Epithelial cell of prostate (primary cell): Measurements from ENCODE around the gene FMR1NB.

Source experiments
- DNase-seq: peaks from one replicate; pipeline ENCODE4 v3.0.0-alpha.2; 2011; ENCODE audit warnings: low read depth, low spot score
- H3K27ac ChIP-seq: fragments of 450-650 bp; 2 replicates; pipeline ENCODE4 v1.5.1; 2017; ENCODE audit warnings: mild to moderate bottlenecking

The FMR1NB gene, protein sequence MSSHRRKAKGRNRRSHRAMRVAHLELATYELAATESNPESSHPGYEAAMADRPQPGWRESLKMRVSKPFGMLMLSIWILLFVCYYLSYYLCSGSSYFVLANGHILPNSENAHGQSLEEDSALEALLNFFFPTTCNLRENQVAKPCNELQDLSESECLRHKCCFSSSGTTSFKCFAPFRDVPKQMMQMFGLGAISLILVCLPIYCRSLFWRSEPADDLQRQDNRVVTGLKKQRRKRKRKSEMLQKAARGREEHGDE

DNA sequence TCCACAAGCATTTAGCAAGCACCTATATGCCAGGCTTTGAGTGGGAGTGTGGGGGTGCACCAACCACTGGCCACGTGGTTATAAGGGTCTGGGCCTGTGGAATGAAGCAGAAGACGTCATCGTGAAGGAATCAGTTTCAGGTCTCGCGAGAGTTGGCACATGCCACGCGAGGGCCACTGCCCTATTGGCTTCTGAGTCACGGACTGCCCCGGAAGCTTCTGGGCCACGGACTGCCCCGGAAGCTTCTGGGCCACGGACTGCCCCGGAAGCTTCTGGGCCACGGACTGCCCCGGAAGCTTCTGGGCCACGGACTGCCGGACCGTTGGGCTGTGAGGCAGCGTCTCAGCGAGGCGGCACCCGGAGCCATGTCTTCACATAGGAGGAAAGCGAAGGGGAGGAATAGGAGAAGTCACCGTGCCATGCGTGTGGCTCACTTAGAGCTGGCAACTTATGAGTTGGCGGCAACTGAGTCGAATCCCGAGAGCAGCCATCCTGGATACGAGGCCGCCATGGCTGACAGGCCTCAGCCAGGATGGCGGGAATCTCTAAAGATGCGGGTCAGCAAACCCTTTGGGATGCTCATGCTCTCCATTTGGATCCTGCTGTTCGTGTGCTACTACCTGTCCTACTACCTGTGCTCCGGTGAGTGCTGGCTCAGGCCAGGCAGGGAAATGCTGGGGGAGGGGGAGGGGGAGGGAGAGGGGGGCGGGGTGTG is at the start of gene FMR1NB:
Gene FMR1NB, plus strand, starts transcription at position 300 of the 715 bp plus-strand sequence. Its CDS starts 66 bp downstream, at position 366.
- no peak within 1 kb of the TSS for H3K27ac ChIP-seq
- no peak for DNase-seq

DNA sequence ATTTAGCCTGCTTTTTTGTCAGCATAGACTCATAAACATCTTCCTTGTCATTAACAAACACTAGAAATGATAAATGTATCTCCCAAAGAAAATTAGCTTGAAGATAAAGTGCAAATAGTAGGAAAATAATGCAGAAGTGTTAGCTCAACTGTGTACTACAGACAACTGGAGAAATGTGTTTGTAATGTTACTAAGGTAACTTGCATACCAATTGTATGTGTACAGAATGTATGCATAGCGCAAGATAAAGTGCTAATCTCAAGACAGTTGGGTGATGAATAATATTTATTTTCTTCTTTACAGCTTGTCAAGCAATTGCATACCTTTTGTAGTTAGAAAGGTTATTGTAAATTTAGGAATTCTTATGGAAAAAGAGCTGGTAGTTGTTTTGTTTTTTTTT is 47.3 kb upstream of the FMR1NB start:
- H3K27ac ChIP-seq = no peak overlapping the region
- DNase-seq = no peak

DNA sequence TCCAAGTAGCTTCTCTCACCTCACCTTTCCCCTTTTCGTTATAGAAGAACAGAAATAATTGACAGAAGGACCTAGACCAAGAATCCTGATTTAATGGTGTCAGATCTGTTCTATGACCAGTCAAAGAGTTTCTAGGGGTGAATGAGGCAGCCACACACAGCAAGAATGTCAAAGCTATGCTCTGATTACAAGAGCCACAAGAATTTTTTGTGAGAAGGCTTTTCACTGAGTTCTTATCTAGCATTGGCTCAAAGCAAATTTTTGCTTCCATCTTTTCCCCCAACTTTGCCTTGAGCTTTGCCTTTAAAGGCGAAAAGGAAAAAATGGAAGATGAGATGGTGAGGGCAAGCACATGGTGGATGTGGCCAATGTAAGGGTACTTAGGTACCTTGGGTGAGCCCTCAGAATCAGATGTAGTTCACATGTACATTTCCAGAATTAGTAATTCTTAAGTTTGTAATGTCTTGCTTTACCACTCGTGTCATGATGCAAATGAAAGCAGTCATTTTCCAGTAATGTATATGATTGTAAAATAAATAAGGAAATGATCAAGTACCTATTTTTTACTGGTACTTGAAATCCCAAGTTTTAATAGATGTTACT is 45.9 kb upstream of the FMR1NB start:
- H3K27ac ChIP-seq = no peak overlapping the region
- DNase-seq = no peak

DNA sequence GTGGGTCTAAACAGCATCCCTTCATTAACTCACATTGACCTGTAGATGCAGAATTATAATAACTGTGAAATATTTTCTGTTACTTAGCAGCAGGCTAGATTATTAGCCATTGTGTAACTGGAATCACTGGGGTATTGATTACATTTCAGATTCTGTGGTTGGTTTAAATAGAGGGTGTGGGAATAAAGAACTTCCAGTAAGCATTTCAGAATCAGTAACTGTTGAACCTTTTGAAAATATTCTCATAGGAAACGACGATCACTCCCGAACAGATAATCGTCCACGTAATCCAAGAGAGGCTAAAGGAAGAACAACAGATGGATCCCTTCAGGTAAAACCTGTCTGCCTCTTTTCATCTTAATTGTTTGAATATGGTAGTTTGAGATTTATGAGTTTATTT is 35.9 kb upstream of the FMR1NB start:
- no peak for DNase-seq

GRCh38 chrX:147948531-147948930 is 32.6 kb upstream of the FMR1NB start:
- H3K27ac ChIP-seq = no peak overlapping the region
- no peak for DNase-seq

More for the DNA sequence above, 35.9 kb upstream of the FMR1NB start:
- H3K27ac ChIP-seq = no peak overlapping the region

DNA sequence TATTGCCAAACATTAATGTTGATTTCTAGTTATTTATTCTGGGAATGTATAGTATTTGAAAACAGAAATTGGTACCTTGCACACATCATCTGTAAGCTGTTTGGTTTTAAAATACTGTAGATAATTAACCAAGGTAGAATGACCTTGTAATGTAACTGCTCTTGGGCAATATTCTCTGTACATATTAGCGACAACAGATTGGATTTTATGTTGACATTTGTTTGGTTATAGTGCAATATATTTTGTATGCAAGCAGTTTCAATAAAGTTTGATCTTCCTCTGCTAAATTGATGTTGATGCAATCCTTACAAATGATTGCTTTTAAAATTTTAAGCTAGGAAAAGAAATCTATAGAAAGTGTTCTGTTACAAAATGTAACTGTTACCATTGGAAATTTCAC is 30.8 kb upstream of the FMR1NB start:
- no peak overlapping the region for H3K27ac ChIP-seq
- no peak for DNase-seq

DNA sequence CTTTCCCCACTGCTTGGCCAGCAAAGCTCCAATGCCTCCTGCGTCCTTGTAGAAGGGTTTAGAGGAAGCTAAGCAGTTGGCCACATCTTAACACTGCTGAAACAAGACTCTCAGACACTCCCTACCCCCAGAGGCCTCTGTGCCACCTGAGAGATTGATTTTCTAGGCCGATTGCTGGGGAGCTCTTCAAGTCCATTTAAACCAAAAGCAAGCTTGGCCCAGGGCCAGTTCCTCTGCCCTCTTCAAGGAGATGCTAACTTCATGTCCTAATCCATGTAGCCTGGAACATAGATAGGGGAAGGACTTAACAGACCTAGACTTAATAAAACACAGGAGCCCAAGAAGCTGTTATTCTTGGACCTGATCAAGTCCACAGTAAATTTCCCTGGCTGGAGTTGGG is 27.2 kb upstream of the FMR1NB start:
- no peak for DNase-seq
- H3K27ac ChIP-seq = no peak overlapping the region

GRCh38 chrX:147957291-147957690 is 23.8 kb upstream of the FMR1NB start:
- DNase-seq = no peak
- no peak overlapping the region for H3K27ac ChIP-seq

GRCh38 chrX:147958291-147958690 is 22.8 kb upstream of the FMR1NB start:
- DNase-seq = no peak
- no peak overlapping the region for H3K27ac ChIP-seq

- no peak for DNase-seq
- H3K27ac ChIP-seq = no peak overlapping the region
These were observed 20.4 kb upstream of the FMR1NB start for GRCh38 chrX:147960722-147961121.

DNA sequence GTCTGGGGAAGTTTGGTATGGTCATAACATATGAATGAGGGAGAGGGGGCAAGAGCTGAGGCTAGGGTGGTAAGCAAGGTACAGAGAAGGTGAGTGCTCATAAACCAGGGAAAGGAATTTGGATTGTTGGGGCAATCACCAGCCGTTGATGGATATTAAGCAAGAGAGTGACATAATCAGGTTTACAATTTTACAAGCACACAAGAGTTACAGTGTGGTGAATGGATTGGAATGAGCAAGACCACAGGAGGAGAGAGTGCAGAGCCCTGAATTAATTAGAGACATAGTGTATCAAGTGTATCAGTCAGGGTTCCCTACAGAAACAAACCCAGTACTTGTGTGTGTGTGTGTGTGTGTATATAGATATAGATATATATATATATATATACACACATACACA is 18.7 kb upstream of the FMR1NB start:
- DNase-seq = no peak
- no peak overlapping the region for H3K27ac ChIP-seq

GRCh38 chrX:147978931-147979330 is 2.2 kb upstream of the FMR1NB start:
- DNase-seq = no peak

DNA sequence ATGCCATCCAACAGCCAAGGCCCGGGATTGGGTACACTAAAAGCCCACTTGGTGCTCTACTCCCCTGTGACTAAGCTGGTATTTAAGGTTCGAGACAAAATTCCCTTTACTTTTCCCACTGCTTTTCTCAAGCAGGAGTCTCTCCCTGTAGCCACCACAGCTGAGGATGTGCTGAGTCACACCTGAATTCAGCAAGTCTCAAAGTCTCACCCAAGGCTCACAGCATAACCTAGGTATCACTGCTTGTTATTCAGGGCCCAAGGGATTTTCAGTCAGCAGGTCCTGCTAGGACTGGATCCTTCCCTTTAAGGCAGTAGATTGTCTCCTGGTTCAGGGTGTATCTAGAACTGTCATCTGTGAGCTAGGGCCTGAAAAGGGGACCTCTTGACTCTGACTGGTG is 39.2 kb downstream of the FMR1NB start:
- DNase-seq = no peak
- H3K27ac ChIP-seq = no peak overlapping the region

More at GRCh38 chrX:147978931-147979330, 2.2 kb upstream of the FMR1NB start:
- H3K27ac ChIP-seq = no peak overlapping the region

DNA sequence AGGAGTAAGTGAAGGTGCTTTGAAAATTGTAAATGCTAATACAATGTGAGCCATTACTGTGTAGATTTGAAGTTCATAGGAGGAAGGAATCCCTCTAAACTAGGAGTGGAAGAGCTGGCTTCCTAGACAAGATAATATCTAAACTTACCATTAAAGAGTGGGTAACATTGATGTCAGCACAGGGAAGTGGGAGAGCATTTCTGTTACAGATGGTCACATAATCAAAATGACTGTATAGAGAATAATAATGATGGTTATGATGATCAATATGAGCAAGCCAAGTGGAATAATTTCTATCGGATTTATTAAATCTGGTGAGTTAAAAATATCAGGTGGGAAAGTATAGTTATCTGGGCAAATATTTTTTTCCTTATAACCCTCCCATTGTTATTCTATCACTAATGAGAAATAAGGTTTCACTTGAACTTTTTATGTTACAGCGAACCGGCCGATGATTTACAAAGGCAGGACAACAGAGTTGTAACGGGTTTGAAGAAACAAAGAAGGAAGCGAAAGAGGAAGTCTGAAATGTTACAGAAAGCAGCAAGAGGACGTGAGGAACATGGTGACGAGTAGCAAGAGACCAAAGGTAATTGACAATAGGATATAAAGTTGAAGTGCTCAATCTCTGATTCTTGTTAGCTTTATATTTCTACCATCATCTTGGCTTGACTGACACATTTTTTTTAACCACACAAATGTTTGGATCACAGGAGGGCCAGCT is 43.5 kb downstream of the FMR1NB start:
- H3K27ac ChIP-seq = no peak overlapping the region
- no peak for DNase-seq

GRCh38 chrX:148035380-148035779 is 54.2 kb downstream of the FMR1NB start:
- no peak for DNase-seq
- no peak overlapping the region for H3K27ac ChIP-seq

DNA sequence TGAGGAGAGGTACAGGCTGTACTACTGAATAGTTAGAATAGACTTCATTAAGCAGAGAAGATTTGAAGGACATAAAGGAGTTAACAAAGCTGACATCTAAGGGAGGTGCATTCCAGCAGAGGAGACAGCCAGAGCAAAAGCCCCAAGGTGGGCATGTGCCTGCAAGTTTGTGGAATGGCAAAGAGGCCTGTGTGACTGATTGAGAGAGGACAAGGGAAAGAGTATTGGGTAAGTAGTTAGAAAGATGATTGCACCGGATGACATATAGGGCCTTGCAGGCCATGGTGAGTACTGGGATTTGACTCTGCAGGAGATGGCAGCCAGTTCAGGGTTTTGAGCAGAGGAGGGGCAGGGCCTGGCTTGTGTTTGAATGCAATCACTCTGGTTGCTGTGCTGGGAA is 55.9 kb downstream of the FMR1NB start:
- DNase-seq = peak; percentile 5
- H3K27ac ChIP-seq = no peak overlapping the region

DNA sequence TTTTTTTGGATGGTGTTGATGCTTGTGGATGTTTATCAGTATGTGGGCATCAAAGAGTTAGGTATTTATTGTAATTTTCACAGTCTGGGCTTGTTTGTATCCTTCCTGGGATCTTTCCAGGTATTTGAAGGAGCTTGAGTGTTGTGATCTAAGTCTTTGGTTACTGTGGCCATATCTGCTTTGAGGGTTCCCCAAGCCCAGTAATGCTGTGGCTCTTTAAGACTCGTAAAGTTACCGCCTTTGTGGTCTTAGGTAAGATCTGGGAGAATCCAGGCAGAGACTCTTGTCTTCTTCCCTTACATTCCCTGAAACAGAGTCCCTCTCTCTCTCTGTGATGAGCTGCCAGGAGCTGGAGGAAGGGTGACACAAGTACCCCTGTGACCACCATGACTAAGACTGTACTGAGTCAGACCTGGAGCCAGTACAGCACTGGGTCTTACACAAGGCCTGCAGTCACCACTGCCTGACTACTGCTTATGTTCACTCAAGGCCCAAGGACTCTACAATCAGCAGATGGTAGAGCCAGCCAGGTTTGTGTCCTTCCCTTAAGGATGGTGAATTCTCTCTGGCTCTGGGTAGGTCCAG is 62.2 kb downstream of the FMR1NB start:
- peak; percentile 48 for DNase-seq
- no peak overlapping the region for H3K27ac ChIP-seq

GRCh38 chrX:148047200-148047599 is 66.1 kb downstream of the FMR1NB start:
- H3K27ac ChIP-seq = no peak overlapping the region
- no peak for DNase-seq

GRCh38 chrX:148049441-148049840 is 68.3 kb downstream of the FMR1NB start:
- DNase-seq = no peak
- H3K27ac ChIP-seq = no peak overlapping the region

DNA sequence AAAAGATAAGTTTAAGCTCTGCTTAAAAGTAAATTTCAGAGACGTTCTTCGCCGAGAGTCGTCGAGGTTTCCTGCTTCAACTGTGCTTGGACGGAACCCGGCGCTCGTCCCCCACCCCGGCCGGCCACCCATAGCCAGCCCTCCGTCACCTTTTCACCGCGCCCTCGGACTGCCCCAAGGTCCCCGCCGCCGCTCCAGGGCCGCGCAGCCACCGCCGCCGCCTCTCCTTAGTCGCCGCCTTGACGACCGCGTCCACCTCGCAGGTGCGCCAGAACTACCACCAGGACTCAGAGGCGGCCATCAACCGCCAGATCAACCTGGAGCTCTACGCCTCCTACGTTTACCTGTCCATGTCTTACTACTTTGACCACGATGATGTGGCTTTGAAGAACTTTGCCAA is 70.8 kb downstream of the FMR1NB start:
- DNase-seq = no peak
- H3K27ac ChIP-seq = no peak overlapping the region

GRCh38 chrX:148067285-148067684 is 86.1 kb downstream of the FMR1NB start:
- DNase-seq = no peak
- no peak overlapping the region for H3K27ac ChIP-seq
